ENCODE results near the gene ARF6. TPM values are rescaled to one million over a fixed set of nuclear protein-coding genes. Genes with fewer than 3 reads are reported as not detected.

ARF6 gene
- total RNA-seq, 1 experiment from 2014 or later = 88.8 TPM

- no peak overlapping the region for H3K4me2 ChIP-seq (ENCODE audit: low read length)
- no peaks in the 10 kb centered on the region; a peak in 1 of 4 replicates for H3K36me3 ChIP-seq (ENCODE audit: control insufficient read depth in 1 of 2, insufficient read depth in 2 of 2, low read length in 2 of 2)
- no TSS peak for BruUV-seq (replicated peaks)
- H3K27ac ChIP-seq (ENCODE audit: low read depth, low read length) = no peak overlapping the region
- DNase-seq (ENCODE audit: low read depth, low spot score) (no peak), ATAC-seq (no peak)
- no peaks in the 10 kb centered on the region for H4K20me1 ChIP-seq (ENCODE audit: insufficient read depth)
- no peak overlapping the region for H2AFZ ChIP-seq (ENCODE audit: low read depth, low read length, poor library complexity, severe bottlenecking)
- ChIA-PET CTCF (no interaction called here), RAD21 (ENCODE audit: low non-redundant PET in 1 of 2, low total read pairs in 2 of 2, uncharacterized antibody in 2 of 2, unreplicated experiment in 2 of 2) (no interaction called here), POLR2A (no interaction called here)
- intact Hi-C loops (cut with micrococcal nuclease) = no loop called here
- TF ChIP-seq YY1 (IDR thresholded peaks at IDR 0.05; ENCODE audit: extremely low read depth, insufficient replicate concordance, low read depth, low read length) = no peak
- no peaks in the 10 kb centered on the region for H3K79me2 ChIP-seq (ENCODE audit: insufficient read depth, low read length)
- no peaks in the 10 kb centered on the region for H3K9me3 ChIP-seq (ENCODE audit: control insufficient read depth in 1 of 2, insufficient read depth in 1 of 2, low read depth in 1 of 2, low read length in 2 of 2)
- H3K9ac ChIP-seq (ENCODE audit: low read length) = no peak overlapping the region
- no peak overlapping the region for H3K4me3 ChIP-seq (replicated peaks in 1 of 2; ENCODE audit: low read depth in 1 of 2, low read length in 2 of 2)
- H3K27me3 ChIP-seq (ENCODE audit: insufficient read depth, low read length) = no peaks in the 10 kb centered on the region
- no peaks in the 10 kb centered on the region for H3K9me2 ChIP-seq (ENCODE audit: insufficient read depth)
- H3K4me1 ChIP-seq (ENCODE audit: control insufficient read depth in 1 of 2, insufficient read depth in 2 of 2, low read length in 2 of 2) = peaks cover 0 to 12% of the 10 kb centered on the region in 2 experiments; a peak in 3 of 4 replicates
Measured at GRCh38 chr14:49933128-49933527, 40.2 kb downstream of the ARF6 start.

GRCh38 chr14:49933704-49934103, 40.8 kb downstream of the ARF6 start:
- intact Hi-C loops (cut with micrococcal nuclease) = no loop called here
- Histone ChIP-seq H4K20me1 (ENCODE audit: insufficient read depth) (no peaks in the 10 kb centered on the region), H3K4me2 (ENCODE audit: low read length) (no peak overlapping the region), H3K4me3 (replicated peaks in 1 of 2; ENCODE audit: low read depth in 1 of 2, low read length in 2 of 2) (no peak overlapping the region), H2AFZ (ENCODE audit: low read depth, low read length, poor library complexity, severe bottlenecking) (no peak overlapping the region), H3K36me3 (ENCODE audit: control insufficient read depth in 1 of 2, insufficient read depth in 2 of 2, low read length in 2 of 2) (no peaks in the 10 kb centered on the region; a peak in 1 of 4 replicates), H3K27ac (ENCODE audit: low read depth, low read length) (no peak overlapping the region), H3K79me2 (ENCODE audit: insufficient read depth, low read length) (no peaks in the 10 kb centered on the region), H3K9me3 (ENCODE audit: control insufficient read depth in 1 of 2, insufficient read depth in 1 of 2, low read depth in 1 of 2, low read length in 2 of 2) (no peaks in the 10 kb centered on the region), H3K27me3 (ENCODE audit: insufficient read depth, low read length) (no peaks in the 10 kb centered on the region), H3K9ac (ENCODE audit: low read length) (no peak overlapping the region), H3K4me1 (ENCODE audit: control insufficient read depth in 1 of 2, insufficient read depth in 2 of 2, low read length in 2 of 2) (peaks cover 0 to 12% of the 10 kb centered on the region in 2 experiments; a peak in 3 of 4 replicates), H3K9me2 (ENCODE audit: insufficient read depth) (no peaks in the 10 kb centered on the region)
- ChIA-PET RAD21 (ENCODE audit: low non-redundant PET in 1 of 2, low total read pairs in 2 of 2, uncharacterized antibody in 2 of 2, unreplicated experiment in 2 of 2) (no interaction called here), POLR2A (no interaction called here), CTCF (no interaction called here)
- DNase-seq (ENCODE audit: low read depth, low spot score) (no peak), ATAC-seq (no peak)
- BruUV-seq (replicated peaks) = no TSS peak
- TF ChIP-seq ZNF274 (IDR thresholded peaks at IDR 0.05; ENCODE audit: low read depth, low read length) = no peak
- no peak for TF ChIP-seq SP1 (IDR thresholded peaks at IDR 0.05; ENCODE audit: low read depth)
- TF ChIP-seq ZFX (IDR thresholded peaks at IDR 0.05) = no peak
- no peak for TF ChIP-seq SRF (IDR thresholded peaks at IDR 0.05; ENCODE audit: low read depth)
- TF ChIP-seq TCF7L2 (IDR thresholded peaks at IDR 0.05; ENCODE audit: borderline replicate concordance, extremely low read depth, insufficient read depth, insufficient read length) = no peak
- TF ChIP-seq ATF3 (IDR thresholded peaks at IDR 0.05) = no peak
- no peak for TF ChIP-seq SIN3A (IDR thresholded peaks at IDR 0.05; ENCODE audit: low read depth)

Measured in HCT116 (cell line).